ENCODE results near the gene SLC38A1.
"Not testable (repeated sequence)": the region's sequence is repeated elsewhere in the genome, so short reads cannot be mapped to it uniquely, and the experiment has no call there.

SLC38A1 gene

GRCh38 chr12:46263140-46264016, 5.5 kb downstream of the SLC38A1 start:
- peak; percentile 23 for DNase-seq

GRCh38 chr12:46261646-46262045, 7.2 kb downstream of the SLC38A1 start:
- DNase-seq = no peak

GRCh38 chr12:46260913-46261476, 7.8 kb downstream of the SLC38A1 start:
- DNase-seq = no peak

- peak; percentile 55 for DNase-seq
Observed at GRCh38 chr12:46260124-46260912, 8.5 kb downstream of the SLC38A1 start.

- no peak for DNase-seq
Observed at GRCh38 chr12:46259713-46260112, 9.1 kb downstream of the SLC38A1 start.

GRCh38 chr12:46259071-46259470, 9.8 kb downstream of the SLC38A1 start:
- DNase-seq = no peak

- no peak for DNase-seq
Observed at GRCh38 chr12:46258129-46258528, 10.7 kb downstream of the SLC38A1 start.

- DNase-seq = no peak
Observed at GRCh38 chr12:46256942-46257341, 11.9 kb downstream of the SLC38A1 start.

GRCh38 chr12:46253544-46254162, 15.2 kb downstream of the SLC38A1 start:
- no peak for DNase-seq

- not testable (repeated sequence) for DNase-seq
Observed at GRCh38 chr12:46251994-46252393, 16.8 kb downstream of the SLC38A1 start.

GRCh38 chr12:46249960-46250359, 18.9 kb downstream of the SLC38A1 start:
- DNase-seq = not testable (repeated sequence)

- DNase-seq = no peak
Observed at GRCh38 chr12:46246021-46246700, 22.7 kb downstream of the SLC38A1 start.

GRCh38 chr12:46244997-46245396, 23.8 kb downstream of the SLC38A1 start:
- no peak for DNase-seq

- no peak for DNase-seq
Observed at GRCh38 chr12:46244273-46244915, 24.4 kb downstream of the SLC38A1 start.

GRCh38 chr12:46242569-46242968, 26.3 kb downstream of the SLC38A1 start:
- no peak for DNase-seq

- DNase-seq = no peak
Observed at GRCh38 chr12:46240436-46240835, 28.4 kb downstream of the SLC38A1 start.

- no peak for DNase-seq
Observed at GRCh38 chr12:46238821-46239220, 30.0 kb downstream of the SLC38A1 start.

- no peak for DNase-seq
Observed at GRCh38 chr12:46237371-46238045, 31.3 kb downstream of the SLC38A1 start.

GRCh38 chr12:46234000-46234399, 34.8 kb downstream of the SLC38A1 start:
- DNase-seq = no peak

- DNase-seq = no peak
Observed at GRCh38 chr12:46233423-46233822, 35.4 kb downstream of the SLC38A1 start.

- no peak for DNase-seq
Observed at GRCh38 chr12:46230983-46231382, 37.9 kb downstream of the SLC38A1 start.

All from eye (tissue), 1 donor.